ENCODE data around the gene MBL2.

Gene MBL2

GRCh38 chr10:52772623-52773022 lies at the start of gene MBL2:
MBL2 (minus strand) TSS chr10:52772784; CDS start chr10:52771635, 1,149 bp downstream.
- DNase-seq = no peak

- no peak for DNase-seq
Measured at GRCh38 chr10:52820309-52820708, 47.7 kb upstream of the MBL2 start.

GRCh38 chr10:52818019-52818418 lies 45.4 kb upstream of the MBL2 start:
- DNase-seq = no peak

GRCh38 chr10:52814506-52814905 lies 41.9 kb upstream of the MBL2 start:
- no peak for DNase-seq

- no peak for DNase-seq
Measured at GRCh38 chr10:52811776-52812175, 39.2 kb upstream of the MBL2 start.

- no peak for DNase-seq
Measured at GRCh38 chr10:52810761-52811160, 38.2 kb upstream of the MBL2 start.

GRCh38 chr10:52807803-52808202 lies 35.2 kb upstream of the MBL2 start:
- DNase-seq = no peak

- no peak for DNase-seq
Measured at GRCh38 chr10:52805414-52806285, 33.1 kb upstream of the MBL2 start.

GRCh38 chr10:52801947-52802346 lies 29.4 kb upstream of the MBL2 start:
- no peak for DNase-seq

- DNase-seq = no peak
Measured at GRCh38 chr10:52786098-52786497, 13.5 kb upstream of the MBL2 start.

- no peak for DNase-seq
Measured at GRCh38 chr10:52785418-52785817, 12.8 kb upstream of the MBL2 start.

- DNase-seq = no peak
Measured at GRCh38 chr10:52783726-52784125, 11.1 kb upstream of the MBL2 start.

- no peak for DNase-seq
Measured at GRCh38 chr10:52782554-52782953, 10.0 kb upstream of the MBL2 start.

GRCh38 chr10:52780391-52781155 lies 8.0 kb upstream of the MBL2 start:
- DNase-seq = no peak

GRCh38 chr10:52779541-52780390 lies 7.2 kb upstream of the MBL2 start:
- peak; percentile 42 to 51 for DNase-seq

GRCh38 chr10:52778511-52779392 lies 6.2 kb upstream of the MBL2 start:
- DNase-seq = no peak

GRCh38 chr10:52777414-52777813 lies 4.8 kb upstream of the MBL2 start:
- DNase-seq = no peak

- DNase-seq = no peak
Measured at GRCh38 chr10:52776471-52776903, 3.9 kb upstream of the MBL2 start.

GRCh38 chr10:52775132-52775647 lies 2.6 kb upstream of the MBL2 start:
- DNase-seq = no peak

- no peak for DNase-seq
Measured at GRCh38 chr10:52774600-52775106, 2.1 kb upstream of the MBL2 start.

GRCh38 chr10:52774182-52774581 lies 1.6 kb upstream of the MBL2 start:
- DNase-seq = no peak
